Measurements from ENCODE around the gene SNRK. TPM values are rescaled to one million over a fixed set of nuclear protein-coding genes. Genes with fewer than 3 reads are reported as not detected.

SNRK gene
- total and polyA plus RNA-seq, 10 donors, result 12.0 to 121 (median 99.2) TPM

DNA sequence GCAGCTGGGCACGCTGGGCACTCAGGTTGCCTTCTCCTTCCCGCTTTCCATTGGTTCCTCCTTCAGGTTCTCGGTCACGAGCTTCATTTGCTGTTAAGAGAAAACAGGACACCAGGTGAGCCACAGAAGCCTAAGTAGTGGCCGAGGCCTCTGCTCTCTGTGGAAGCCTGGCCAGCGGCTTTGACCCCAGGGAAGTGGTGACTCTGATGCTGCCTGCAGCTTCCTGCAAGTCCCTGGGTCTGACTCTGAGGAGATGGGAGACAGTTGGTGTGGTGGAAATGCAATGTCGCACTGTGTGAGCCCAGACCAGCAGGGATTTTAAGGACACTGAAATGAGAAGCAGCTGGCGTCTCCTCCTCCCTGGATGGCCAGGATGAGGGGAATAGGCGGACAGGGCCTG lies 80.5 kb downstream of the SNRK start:
- Histone ChIP-seq H3K36me3 (peaks cover 0 to 20% (median 0%) of the 10 kb centered on the region in 6 donors), H3K27me3 (replicated peaks in 1 of 7) (no peaks in the 10 kb centered on the region), H3K4me1 (peaks cover 0 to 54% (median 2%) of the 10 kb centered on the region in 6 donors), H3K9me3 (no peaks in the 10 kb centered on the region), H3K27ac (peak overlapping the region in 5 of 8 donors; percentile 13 to 62 (median 45)), H3K4me3 (no peak overlapping the region)
- DNase-seq, result no peak
- intact Hi-C loops (cut with DNase I; ENCODE audit: low total_unique reads), result loop anchor here (10.0 kb wide), 1 partner anchor 142 kb away; no protein-coding TSS in a partner anchor
- WGBS, 5 donors, result 78 to 89% (median 87%) methylated on average over 9 of the region's 9 CpGs
- no peak for TF ChIP-seq POLR2A (IDR thresholded peaks at IDR 0.05)
- TF ChIP-seq, protein P1, sequence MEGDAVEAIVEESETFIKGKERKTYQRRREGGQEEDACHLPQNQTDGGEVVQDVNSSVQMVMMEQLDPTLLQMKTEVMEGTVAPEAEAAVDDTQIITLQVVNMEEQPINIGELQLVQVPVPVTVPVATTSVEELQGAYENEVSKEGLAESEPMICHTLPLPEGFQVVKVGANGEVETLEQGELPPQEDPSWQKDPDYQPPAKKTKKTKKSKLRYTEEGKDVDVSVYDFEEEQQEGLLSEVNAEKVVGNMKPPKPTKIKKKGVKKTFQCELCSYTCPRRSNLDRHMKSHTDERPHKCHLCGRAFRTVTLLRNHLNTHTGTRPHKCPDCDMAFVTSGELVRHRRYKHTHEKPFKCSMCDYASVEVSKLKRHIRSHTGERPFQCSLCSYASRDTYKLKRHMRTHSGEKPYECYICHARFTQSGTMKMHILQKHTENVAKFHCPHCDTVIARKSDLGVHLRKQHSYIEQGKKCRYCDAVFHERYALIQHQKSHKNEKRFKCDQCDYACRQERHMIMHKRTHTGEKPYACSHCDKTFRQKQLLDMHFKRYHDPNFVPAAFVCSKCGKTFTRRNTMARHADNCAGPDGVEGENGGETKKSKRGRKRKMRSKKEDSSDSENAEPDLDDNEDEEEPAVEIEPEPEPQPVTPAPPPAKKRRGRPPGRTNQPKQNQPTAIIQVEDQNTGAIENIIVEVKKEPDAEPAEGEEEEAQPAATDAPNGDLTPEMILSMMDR (IDR thresholded peaks at IDR 0.05 in 8 of 11, conservative IDR thresholded peaks at IDR 0.05 in 3 of 11), result no peak
- TF ChIP-seq POLR2AphosphoS5 (IDR thresholded peaks at IDR 0.05), result no peak

DNA sequence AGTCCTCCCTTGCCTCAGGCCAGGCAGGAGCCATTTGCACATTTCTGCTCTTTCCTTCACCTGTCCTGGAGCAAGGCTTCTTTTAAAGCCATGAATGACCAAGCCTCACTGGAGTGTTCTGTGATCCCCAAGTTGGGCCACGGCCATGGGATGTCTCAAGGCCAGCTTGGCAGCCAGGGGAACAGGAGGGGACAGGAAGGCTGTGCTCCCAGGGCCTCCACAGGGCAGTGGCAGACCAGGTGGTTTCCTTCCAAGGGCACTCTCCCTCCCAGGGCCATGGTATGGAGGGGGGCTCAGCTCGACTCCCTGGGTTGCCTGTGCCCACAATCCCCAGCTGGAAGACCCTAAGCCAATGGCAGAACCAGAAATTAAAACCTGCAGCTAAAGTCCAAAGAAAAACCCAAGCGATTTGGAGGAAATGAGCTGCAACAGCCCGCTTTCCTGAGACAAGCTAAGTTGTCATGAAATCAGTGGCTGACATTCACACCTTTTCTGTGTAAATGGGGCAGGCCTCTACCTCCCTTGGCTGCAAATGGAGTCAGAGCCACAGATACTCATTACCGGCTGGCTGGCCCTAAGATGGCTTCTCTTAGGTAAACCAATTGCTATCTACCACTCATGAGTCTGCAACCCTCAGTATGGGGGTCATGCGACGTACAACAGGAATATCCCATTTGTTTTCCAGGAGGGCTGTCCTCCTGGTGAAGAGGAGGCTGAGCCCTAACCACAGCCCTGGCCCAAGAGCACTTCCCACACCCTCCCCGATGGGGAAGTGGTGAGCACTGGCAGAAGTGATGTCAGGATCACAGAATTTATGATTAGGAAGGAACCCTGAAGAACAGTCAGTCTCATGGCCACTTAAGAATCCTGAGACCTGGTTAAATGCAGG lies 83.3 kb downstream of the SNRK start:
- H3K4me3 ChIP-seq, result no peak overlapping the region
- no peaks in the 10 kb centered on the region for H3K27me3 ChIP-seq (replicated peaks in 1 of 7)
- no peaks in the 10 kb centered on the region for H3K9me3 ChIP-seq
- peaks cover 0 to 20% (median 0%) of the 10 kb centered on the region in 6 donors for H3K36me3 ChIP-seq
- WGBS, 5 donors, result 51 to 68% (median 58%) methylated on average over 7 to 8 of the region's 8 CpGs
- H3K4me1 ChIP-seq, result peaks cover 0 to 47% (median 0%) of the 10 kb centered on the region in 6 donors
- H3K27ac ChIP-seq, result peak overlapping the region in 5 of 8 donors; percentile 22 to 80 (median 52)
- peak; percentile 85 for DNase-seq
- intact Hi-C loops (cut with DNase I; ENCODE audit: low total_unique reads), result loop anchor here (10.0 kb wide), 1 partner anchor 145 kb away; no protein-coding TSS in a partner anchor
- TF ChIP-seq POLR2AphosphoS5 (IDR thresholded peaks at IDR 0.05) (peak in 2 of 3 donors; percentile 45 to 50), POLR2A (IDR thresholded peaks at IDR 0.05) (no peak)
- TF ChIP-seq, protein P1 (IDR thresholded peaks at IDR 0.05 in 8 of 11, conservative IDR thresholded peaks at IDR 0.05 in 3 of 11), result no peak

DNA sequence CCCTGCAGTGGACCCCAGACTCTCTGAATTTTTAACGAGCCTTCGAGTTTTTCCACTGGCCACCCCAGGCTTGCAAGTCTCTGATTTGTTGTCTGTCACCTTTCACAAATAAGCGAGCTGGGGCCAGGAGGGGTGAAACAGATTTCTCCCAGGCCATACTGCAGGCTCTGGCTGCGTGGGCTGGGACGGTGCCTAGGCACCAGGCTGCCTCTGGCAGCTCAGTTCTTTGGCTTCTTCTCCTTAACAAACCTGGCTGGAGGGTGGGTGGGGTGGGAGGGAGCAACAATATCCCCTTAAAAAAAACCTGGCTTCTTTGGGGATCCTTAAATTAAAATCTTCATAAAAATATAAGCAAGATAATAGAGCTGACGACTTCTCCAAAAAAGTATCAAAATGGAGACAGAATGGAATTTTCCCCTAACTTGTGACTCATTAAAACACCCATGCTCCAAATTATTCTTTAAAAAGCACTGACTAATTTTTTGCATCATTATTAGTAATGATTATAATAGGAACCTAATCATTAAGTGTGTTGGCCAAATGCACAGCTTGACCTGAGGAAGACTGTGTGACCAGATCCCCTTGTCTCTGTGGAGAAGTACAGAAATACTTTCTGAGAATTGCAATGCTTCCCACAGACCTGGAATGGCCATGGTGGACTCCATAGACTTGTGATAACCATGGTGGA lies 84.1 kb downstream of the SNRK start:
- TF ChIP-seq, protein P1 (IDR thresholded peaks at IDR 0.05 in 8 of 11, conservative IDR thresholded peaks at IDR 0.05 in 3 of 11), result no peak
- TF ChIP-seq POLR2A (IDR thresholded peaks at IDR 0.05) (no peak), POLR2AphosphoS5 (IDR thresholded peaks at IDR 0.05) (no peak)
- Histone ChIP-seq H3K27me3 (replicated peaks in 1 of 7) (no peaks in the 10 kb centered on the region), H3K36me3 (peaks cover 0 to 13% (median 0%) of the 10 kb centered on the region in 6 donors), H3K4me1 (peaks cover 0 to 47% (median 0%) of the 10 kb centered on the region in 6 donors), H3K4me3 (no peak overlapping the region), H3K9me3 (no peaks in the 10 kb centered on the region), H3K27ac (peak overlapping the region in 3 of 8 donors; percentile 52 to 80 (median 68))
- intact Hi-C loops (cut with DNase I; ENCODE audit: low total_unique reads), result no loop called here
- WGBS, 5 donors, result 43 to 56% (median 53%) methylated on average over 5 to 6 of the region's 6 CpGs
- no peak for DNase-seq
